ENCODE results near the gene DSCAM. TPM values are rescaled to one million over a fixed set of nuclear protein-coding genes. Genes with fewer than 3 reads are reported as not detected.

Gene DSCAM
- total and polyA plus RNA-seq, 4 donors, result 0.02 to 0.25 (median 0.09) TPM

- no peak overlapping the region for H3K9ac ChIP-seq (ENCODE audit: insufficient read depth in 1 of 2, low read length in 2 of 2)
- H3K36me3 ChIP-seq (ENCODE audit: control insufficient read depth in 4 of 4, insufficient read depth in 4 of 4, low read length in 4 of 4), result no peaks in the 10 kb centered on the region
- no peak for ATAC-seq (ENCODE audit: insufficient read depth, low FRiP score)
- no peak overlapping the region for H3K4me3 ChIP-seq
- H3K9me3 ChIP-seq (ENCODE audit: control insufficient read depth in 4 of 4, insufficient read depth in 3 of 4, low read length in 3 of 4), result no peaks in the 10 kb centered on the region
- no peaks in the 10 kb centered on the region for H3K27me3 ChIP-seq (ENCODE audit: control insufficient read depth in 3 of 3, insufficient read depth in 3 of 3, low read length in 2 of 3)
- DNase-seq, result no peak
- WGBS, 2 donors, result 86 to 88% methylated on average over 2 of the region's 2 CpGs
- no peak for TF ChIP-seq CTCF (IDR thresholded peaks at IDR 0.05; ENCODE audit: control extremely low read depth, extremely low read depth)
- H3K27ac ChIP-seq (ENCODE audit: low read depth in 1 of 2, low read length in 1 of 2), result no peak overlapping the region
- no peaks in the 10 kb centered on the region for H3K4me1 ChIP-seq (ENCODE audit: control insufficient read depth in 5 of 5, insufficient read depth in 5 of 5, low read length in 5 of 5)
Measured at GRCh38 chr21:40457741-40458140, 389.2 kb downstream of the DSCAM start.

GRCh38 chr21:40454057-40454456 lies 392.9 kb downstream of the DSCAM start:
- no peak for TF ChIP-seq CTCF (IDR thresholded peaks at IDR 0.05; ENCODE audit: control extremely low read depth, extremely low read depth)
- H3K36me3 ChIP-seq (ENCODE audit: control insufficient read depth in 4 of 4, insufficient read depth in 4 of 4, low read length in 4 of 4), result no peaks in the 10 kb centered on the region
- 93 to 94% methylated on average over 3 of the region's 3 CpGs for WGBS, 2 donors

GRCh38 chr21:40453183-40453582 lies 393.8 kb downstream of the DSCAM start:
- no peak overlapping the region for H3K9ac ChIP-seq (ENCODE audit: insufficient read depth in 1 of 2, low read length in 2 of 2)
- TF ChIP-seq CTCF (IDR thresholded peaks at IDR 0.05; ENCODE audit: control extremely low read depth, extremely low read depth), result no peak
- no peak overlapping the region for H3K4me3 ChIP-seq
- H3K27me3 ChIP-seq (ENCODE audit: control insufficient read depth in 3 of 3, insufficient read depth in 3 of 3, low read length in 2 of 3), result no peaks in the 10 kb centered on the region
- ATAC-seq (ENCODE audit: insufficient read depth, low FRiP score) (no peak), DNase-seq (no peak)
- H3K4me1 ChIP-seq (ENCODE audit: control insufficient read depth in 5 of 5, insufficient read depth in 5 of 5, low read length in 5 of 5), result no peaks in the 10 kb centered on the region
- H3K9me3 ChIP-seq (ENCODE audit: control insufficient read depth in 4 of 4, insufficient read depth in 3 of 4, low read length in 3 of 4), result no peaks in the 10 kb centered on the region
- 68 to 80% methylated on average over 3 of the region's 3 CpGs for WGBS, 2 donors
- H3K27ac ChIP-seq (ENCODE audit: low read depth in 1 of 2, low read length in 1 of 2), result no peak overlapping the region
- H3K36me3 ChIP-seq (ENCODE audit: control insufficient read depth in 4 of 4, insufficient read depth in 4 of 4, low read length in 4 of 4), result no peaks in the 10 kb centered on the region

More at GRCh38 chr21:40454057-40454456, 392.9 kb downstream of the DSCAM start:
- H3K4me1 ChIP-seq (ENCODE audit: control insufficient read depth in 5 of 5, insufficient read depth in 5 of 5, low read length in 5 of 5), result no peaks in the 10 kb centered on the region
- no peak for ATAC-seq (ENCODE audit: insufficient read depth, low FRiP score)
- H3K9ac ChIP-seq (ENCODE audit: insufficient read depth in 1 of 2, low read length in 2 of 2), result no peak overlapping the region
- no peak overlapping the region for H3K4me3 ChIP-seq
- DNase-seq, result no peak
- no peak overlapping the region for H3K27ac ChIP-seq (ENCODE audit: low read depth in 1 of 2, low read length in 1 of 2)
- no peaks in the 10 kb centered on the region for H3K9me3 ChIP-seq (ENCODE audit: control insufficient read depth in 4 of 4, insufficient read depth in 3 of 4, low read length in 3 of 4)
- H3K27me3 ChIP-seq (ENCODE audit: control insufficient read depth in 3 of 3, insufficient read depth in 3 of 3, low read length in 2 of 3), result no peaks in the 10 kb centered on the region

- H3K9ac ChIP-seq (ENCODE audit: insufficient read depth in 1 of 2, low read length in 2 of 2), result no peak overlapping the region
- DNase-seq (no peak), ATAC-seq (ENCODE audit: insufficient read depth, low FRiP score) (no peak)
- WGBS, 2 donors, result 69 to 73% methylated on average over 1 of the region's 1 CpG
- H3K27me3 ChIP-seq (ENCODE audit: control insufficient read depth in 3 of 3, insufficient read depth in 3 of 3, low read length in 2 of 3), result no peaks in the 10 kb centered on the region
- H3K4me1 ChIP-seq (ENCODE audit: control insufficient read depth in 5 of 5, insufficient read depth in 5 of 5, low read length in 5 of 5), result no peaks in the 10 kb centered on the region
- H3K9me3 ChIP-seq (ENCODE audit: control insufficient read depth in 4 of 4, insufficient read depth in 3 of 4, low read length in 3 of 4), result no peaks in the 10 kb centered on the region
- H3K27ac ChIP-seq (ENCODE audit: low read depth in 1 of 2, low read length in 1 of 2), result no peak overlapping the region
- no peaks in the 10 kb centered on the region for H3K36me3 ChIP-seq (ENCODE audit: control insufficient read depth in 4 of 4, insufficient read depth in 4 of 4, low read length in 4 of 4)
- no peak overlapping the region for H3K4me3 ChIP-seq
- TF ChIP-seq CTCF (IDR thresholded peaks at IDR 0.05; ENCODE audit: control extremely low read depth, extremely low read depth), result no peak
Measured at GRCh38 chr21:40452548-40452947, 394.4 kb downstream of the DSCAM start.

Measured in lung (tissue), 12 donors.